Left kidney (tissue), 2 donors: ENCODE measurements around the gene PLCXD3. TPM values are rescaled to one million over a fixed set of nuclear protein-coding genes. Genes with fewer than 3 reads are reported as not detected.

Experiments used
- DNase-seq: peaks from one replicate; pipeline ENCODE4 v3.0.0-alpha.2; 2013
- polyA plus RNA-seq: library from polyadenylated mRNA; unstranded; fragments of 120-200 nt; gene quantifications from one replicate; pipeline ENCODE4 v1.2.1, GENCODE V29; 2013; ENCODE audit not compliant: insufficient read length

Gene PLCXD3
- polyA plus RNA-seq, 1 donor, result 0.52 TPM

DNA sequence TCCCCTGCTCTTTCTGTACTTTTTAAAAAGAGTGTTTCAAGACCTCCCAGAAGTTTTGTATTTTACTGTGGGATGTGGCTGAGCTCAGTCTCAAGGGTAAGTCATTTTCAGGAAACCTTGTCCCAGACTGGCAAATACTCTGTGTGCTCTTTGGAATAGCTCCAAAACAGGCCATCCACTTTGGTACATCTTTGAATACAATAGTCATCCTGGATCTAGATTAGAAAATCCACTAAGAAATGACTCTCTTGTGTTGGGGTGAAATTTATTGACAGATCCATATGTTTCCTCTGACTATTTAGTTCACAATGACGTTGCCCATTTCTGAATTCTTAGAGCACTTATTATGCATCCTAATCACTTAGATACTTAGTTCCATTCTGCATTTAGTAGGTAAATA, 95.2 kb downstream of the PLCXD3 start:
- DNase-seq, result no peak

DNA sequence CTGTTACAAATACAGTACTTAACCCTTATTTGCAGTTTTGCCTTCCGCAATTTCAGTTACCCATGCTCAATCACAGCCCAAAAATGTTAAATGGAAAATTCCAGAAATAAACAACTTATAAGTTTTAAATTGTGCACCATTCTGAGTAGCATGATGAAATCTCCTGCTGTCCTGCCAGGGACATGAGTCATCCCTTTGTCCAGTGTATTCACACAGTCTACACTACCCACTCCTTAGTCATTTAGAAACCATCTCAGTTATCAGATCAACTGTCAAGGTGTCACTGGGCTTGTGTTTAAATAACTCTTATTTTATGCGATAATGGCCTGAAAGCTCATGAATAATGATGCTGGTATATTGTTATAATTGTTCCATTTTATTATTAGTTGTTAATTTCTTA, 95.8 kb downstream of the PLCXD3 start:
- DNase-seq, result no peak

DNA sequence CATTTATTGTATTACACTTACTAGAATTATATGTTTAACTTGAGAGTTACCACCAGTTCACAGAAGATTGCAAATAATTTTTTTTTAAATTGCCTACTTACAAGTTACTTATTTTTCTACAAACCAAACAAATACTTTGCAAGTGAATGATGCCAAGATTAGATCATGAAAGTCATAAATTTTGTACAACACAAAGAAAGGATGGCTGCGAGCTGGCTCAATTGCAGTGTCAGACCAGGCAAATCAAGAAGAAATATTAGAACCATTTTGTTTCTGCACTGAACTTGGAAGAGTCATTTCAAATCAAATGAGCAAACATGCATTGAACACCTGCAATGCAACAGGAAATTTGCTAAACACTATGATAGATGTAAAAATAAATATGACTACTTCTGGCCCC, 97.3 kb downstream of the PLCXD3 start:
- no peak for DNase-seq

DNA sequence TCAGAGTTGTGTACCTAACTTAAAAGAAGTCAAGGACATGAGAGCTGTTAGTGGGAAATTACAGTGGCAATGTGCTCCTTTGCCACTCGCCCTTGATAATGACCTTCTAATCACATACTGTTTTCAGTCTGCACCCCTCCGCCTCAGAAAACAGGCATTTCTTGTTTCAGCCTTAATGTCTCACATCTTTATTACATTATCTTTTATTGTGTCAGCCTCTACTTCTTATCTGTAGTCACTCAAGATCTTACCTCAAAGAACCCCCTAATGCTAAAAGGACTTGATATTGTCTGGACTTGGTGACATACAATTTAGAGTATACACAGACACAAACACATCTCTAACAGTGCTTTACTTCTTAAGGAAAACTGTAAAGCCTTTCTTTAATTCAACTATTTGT, 97.9 kb downstream of the PLCXD3 start:
- DNase-seq, result no peak

DNA sequence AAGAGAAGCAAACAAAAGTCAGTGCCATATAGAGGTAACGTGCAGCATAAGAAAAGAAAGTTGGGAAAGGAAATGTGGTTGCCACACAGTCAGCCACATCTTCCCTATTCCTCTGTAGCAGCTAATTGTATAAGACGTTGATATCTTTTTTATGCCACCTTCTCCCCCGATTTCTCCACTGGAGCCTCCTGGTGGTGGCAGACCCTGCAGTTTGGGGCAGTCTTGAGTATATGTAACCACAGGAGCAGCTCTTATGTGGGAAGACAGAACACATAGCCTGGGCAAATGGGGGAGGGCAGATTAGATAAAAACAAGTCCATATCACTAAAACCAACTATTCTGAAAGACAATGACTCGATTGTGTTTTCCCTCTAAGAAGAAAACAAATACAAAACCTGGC, 99.7 kb downstream of the PLCXD3 start:
- no peak for DNase-seq

DNA sequence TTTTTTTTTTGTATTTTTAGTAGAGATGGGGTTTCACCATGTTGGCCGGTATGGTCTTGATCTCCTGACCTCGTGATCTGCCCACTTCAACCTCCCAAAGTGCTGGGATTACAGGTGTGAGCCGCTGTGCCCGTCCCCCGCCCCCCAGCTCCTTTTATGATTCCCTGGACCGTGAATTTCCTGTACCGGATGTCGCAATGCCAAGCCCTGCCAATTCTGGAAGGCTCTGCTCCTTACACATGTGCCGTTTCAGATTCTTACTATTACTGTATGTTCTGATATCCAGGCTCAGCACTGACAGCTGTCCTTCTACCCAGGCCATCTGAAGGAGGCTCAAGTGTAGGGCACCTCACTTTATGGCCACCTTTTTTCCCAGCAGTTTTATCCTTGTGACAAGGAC, 100.1 kb downstream of the PLCXD3 start:
- no peak for DNase-seq

DNA sequence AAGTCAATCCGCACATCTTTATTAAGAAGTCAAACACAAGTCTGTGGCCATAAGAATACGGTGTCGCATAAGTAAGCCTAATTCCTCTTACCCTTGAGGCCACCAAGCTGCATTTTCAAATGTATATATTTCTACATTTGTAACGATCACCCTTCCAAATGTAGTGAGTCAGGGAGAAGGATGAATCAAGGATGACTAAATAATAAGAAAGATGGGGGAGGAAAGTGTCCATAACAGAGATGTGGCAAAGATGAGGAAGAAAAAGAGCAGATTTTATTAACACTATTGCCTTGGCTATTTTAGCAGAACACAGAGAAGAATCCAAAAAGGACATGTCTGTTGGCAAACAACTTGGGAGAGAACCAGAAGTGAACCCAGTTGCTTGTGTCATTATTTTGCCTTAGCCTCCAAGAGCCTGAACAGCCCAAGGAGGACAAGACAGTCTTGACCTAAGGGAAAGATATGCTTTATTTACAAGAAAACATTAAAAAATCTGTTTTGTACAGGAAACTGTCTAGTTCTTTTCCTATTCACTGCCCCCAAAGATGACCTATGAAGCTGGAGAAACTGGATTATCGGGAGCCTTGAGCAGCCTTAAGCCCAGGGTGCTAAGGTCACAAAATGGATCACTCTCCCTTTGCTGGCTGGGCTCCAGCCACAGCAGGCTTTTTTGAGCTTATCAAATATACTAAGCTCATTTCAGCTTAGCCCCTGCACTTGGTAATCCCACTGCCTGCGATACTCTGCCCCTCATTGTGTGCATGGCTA, 101.5 kb downstream of the PLCXD3 start:
- DNase-seq, result no peak

DNA sequence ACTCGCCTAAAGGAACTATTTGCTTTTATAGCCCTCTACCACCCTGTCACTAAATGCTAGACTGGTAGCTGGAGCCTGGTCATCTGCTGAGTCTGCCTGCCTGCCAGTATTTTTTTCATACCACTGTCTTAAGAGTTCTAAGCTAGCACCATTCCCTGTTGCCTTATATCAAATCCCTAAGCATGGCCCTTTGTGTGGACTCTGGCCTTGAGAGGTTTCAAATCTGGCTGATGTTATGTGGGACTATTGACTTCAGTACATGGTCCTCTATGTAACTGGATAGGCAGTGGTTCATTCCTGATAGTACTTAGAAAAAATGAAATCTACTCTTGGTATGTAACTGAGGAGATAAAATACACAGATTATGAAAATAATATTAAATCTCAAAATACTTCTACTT, 103.5 kb downstream of the PLCXD3 start:
- no peak for DNase-seq

DNA sequence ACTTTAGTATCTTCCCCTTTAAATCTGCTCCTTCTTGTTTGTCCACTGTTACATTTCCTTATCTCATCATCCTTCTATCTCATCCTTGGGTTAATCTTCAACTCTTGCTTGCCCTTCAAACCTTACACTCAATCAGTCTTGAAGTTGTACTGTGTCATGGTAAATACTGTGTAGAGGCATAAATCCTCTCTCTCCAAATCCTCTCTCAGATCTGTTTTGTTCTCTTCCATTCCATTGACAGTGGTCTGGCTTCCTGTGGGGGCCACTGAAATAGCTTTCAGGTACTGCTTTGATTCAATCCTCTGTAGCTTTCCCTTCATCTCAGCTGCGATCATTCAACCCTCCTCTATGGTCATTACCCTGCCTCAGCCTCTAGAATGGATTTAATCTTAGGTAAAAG, 104.0 kb downstream of the PLCXD3 start:
- no peak for DNase-seq

DNA sequence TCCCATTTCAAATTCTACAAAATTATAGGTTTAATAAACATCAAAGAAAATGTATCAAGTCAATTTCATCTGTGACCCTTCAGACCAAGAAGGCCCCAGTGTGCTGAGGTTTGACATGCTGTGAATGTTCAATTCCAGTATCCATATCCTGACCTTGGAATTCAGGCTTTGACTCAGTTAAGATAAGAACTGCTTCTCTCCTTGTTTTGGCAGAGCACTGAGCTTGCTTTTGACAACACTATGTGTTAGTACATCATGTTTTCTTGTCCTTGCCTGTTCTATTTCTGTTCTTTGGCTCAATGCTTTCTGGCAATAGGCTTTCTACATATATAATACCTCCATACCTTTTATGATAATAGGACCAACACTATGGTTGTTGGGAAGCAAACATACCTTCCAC, 105.6 kb downstream of the PLCXD3 start:
- DNase-seq, result no peak

DNA sequence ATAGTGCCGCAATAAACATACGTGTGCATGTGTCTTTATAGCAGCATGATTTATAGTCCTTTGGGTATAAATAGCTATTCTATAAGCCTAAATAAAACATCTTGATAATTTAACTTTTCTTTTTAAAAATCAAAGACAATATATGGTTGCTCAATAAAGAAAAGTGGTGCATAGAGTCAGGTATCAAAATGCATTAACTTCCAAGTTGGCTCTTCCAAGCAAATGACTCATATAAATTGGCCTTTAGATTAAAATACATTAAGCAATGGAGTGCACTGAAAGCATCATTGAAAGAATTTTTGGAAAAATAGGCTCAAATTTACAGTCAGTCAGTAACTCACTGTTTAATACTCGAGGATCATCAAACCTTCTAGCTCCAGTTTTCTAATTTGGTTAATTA, 106.6 kb downstream of the PLCXD3 start:
- DNase-seq, result no peak

DNA sequence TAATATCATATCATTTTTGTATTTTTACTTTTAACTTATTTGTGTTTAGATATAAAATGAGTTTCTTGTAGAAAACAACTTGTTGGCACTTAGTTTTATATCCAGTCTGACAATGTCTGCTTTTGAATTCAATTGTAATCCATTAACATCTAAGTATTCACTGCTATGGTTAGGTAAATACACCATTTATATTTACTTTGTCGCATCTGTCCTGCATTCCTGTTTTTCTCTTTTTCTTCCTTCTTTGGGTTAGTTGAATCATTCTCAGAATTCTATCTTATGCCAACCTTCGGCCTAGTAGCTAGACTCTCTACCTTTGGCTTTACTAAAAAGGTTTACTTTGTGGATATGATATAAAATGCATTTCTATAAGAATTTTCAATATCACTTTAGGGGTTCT, 107.6 kb downstream of the PLCXD3 start:
- DNase-seq, result no peak

DNA sequence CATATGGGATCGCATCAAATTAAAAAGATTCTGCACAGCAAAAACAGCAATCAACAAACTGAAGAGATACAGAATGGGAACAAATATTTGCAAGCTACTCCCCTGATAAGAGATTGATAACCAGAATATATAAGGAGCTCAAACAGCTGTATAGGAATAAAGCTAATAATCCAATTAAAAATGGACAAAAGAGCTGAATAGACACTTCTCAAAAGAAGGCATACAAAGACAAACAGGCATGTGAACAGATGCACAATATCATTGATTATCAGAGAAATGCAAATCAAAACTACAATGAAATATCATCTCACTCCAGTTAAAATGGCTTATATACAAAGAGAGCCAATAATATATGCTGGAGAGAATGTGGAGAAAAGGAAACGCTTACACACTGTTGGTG, 110.6 kb downstream of the PLCXD3 start:
- no peak for DNase-seq

DNA sequence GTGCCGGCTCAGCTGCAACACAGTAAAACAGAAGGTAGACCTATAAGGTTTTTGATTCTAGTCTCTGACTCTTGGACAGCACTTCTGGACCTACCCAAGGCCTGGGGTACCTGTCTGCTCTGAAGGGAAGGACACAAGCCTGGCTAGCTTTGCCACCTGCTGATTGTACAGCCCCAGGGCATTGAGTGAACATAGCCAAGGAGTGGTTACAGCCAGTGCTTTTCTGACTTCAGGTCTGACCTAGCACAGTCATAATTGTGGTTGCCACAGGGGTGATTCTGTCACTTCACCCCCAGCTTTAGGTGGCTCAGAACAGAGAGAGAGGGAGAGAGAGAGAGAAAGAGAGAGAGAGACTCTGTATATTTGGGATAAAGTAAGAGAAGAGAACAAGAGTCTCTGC, 118.4 kb downstream of the PLCXD3 start:
- no peak for DNase-seq

DNA sequence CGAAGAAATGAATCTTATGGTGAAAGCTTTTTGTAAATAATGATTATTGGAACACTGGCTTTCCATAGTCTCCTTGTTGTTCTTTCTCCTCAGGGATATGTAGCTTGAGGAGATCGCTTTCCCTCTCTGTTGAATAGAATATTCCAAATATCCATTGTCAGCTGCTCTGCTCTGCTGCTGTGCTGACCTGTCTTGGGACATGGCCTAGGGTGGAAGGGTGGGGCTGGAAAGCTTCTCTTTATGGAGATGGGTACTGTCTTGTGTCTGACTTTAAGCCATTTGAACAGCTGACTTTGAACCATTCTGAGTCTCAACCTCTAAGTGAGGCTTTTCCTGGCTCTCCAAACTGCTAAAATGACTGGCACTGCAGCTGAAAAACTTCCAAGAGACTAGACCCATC, 135.8 kb downstream of the PLCXD3 start:
- DNase-seq, result no peak

DNA sequence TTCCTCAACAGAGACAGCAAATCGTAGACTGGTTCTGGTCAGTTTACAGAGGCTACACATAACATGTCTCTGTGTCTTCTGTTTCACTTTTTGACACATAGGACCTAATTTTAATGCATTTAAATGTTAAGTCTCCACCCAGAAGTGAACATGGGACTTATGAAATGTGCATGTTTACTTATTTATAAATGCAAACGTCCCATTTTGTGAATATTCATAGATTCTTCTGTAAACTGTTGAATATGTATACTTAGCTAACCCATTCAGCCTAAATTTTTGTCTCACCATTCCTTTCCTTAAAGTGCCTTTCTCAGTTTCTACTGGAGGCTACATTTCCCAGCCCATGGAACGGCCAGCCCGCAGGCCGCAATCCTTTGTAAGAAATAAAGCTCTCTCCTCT, 137.2 kb downstream of the PLCXD3 start:
- no peak for DNase-seq

DNA sequence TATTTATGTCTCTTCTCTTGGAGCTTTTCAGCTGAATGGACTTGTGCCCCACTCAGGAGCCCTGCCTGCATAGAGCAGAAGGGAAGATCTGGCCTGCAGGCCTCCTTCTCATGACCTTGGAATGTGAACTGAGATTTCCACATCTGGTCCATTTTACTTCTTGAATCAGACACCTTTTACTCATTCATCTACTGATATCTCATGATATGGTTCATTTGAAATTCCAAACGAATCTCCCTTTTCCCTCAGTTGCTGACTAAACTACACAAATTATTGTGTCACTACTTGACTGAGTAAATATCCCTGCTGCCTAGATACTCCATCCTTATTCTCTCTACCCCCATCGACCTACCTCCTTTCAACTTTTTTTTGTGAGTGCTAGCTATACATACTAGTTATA, 138.7 kb downstream of the PLCXD3 start:
- no peak for DNase-seq

DNA sequence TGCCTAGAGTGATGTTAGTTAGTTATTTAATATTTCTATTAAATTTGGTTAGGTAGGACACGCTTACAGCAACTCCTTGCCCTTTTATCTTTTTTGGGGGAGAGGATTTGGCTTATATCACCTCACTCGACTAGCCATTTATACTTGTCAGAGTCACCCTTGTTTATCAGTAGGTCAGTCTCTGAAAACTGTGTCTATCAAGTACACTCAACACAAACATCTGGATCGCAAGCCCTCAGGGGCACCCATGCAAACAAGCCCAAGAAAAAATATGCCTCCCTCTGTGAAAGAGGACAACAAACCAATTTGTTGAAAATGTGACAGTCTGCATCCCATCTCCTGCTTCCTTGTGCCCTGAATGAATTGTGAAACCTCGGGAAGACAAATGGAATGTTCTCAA, 139.9 kb downstream of the PLCXD3 start:
- no peak for DNase-seq

DNA sequence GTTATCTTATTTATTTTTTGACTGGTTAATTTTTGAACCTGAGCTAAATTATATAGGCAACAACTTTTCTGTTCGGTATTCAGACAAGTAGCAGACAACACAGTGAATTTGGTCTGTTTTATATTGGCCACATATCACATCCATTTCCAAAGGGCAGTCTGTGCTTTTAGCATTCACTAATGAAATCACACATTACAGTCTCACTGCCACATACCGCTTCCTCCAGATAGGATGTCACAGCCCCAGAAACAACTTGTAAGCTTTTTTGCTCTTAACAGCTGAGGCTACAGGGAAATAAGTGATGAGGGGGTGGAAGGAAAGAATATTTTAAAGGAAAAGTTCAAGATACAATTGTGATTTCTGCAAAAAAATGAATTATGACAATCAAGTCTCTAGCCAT, 140.6 kb downstream of the PLCXD3 start:
- no peak for DNase-seq

DNA sequence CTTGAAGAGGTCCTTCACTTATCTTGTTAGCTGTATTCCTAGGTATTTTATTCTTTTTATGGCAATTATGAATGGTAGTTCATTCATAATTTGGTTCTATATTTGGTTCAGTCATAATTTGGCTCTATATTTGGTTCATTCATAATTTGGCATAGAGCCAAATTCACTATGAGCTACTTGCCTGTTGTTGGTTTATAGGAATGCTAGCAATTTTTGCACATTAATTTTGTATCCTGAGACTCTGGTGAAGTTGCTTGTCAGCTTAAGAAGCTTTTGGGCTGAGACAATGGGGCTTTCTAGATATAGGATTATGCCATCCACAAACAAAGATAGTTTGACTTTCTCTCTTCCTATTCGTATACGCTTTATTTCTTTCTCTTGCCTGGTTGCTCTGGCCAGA, 142.2 kb downstream of the PLCXD3 start:
- no peak for DNase-seq

DNA sequence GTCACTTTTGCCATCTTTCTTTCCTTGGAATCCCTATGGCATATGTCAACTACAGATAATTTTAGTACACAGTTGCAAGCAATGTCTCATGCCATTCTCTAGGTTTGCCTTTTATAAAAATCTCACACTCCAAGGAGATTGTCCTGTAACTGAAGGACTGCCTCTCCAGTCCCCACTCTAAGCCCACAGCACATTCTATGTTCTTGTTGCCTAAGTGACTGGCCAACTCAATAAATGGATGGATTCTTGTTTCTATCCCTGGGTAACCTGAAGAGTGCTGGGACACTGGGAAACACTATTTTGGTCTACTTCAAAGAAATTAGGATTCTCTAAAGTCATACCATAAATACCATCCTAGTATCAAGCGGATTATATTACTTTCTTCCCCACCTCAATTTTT, 145.0 kb downstream of the PLCXD3 start:
- no peak for DNase-seq

DNA sequence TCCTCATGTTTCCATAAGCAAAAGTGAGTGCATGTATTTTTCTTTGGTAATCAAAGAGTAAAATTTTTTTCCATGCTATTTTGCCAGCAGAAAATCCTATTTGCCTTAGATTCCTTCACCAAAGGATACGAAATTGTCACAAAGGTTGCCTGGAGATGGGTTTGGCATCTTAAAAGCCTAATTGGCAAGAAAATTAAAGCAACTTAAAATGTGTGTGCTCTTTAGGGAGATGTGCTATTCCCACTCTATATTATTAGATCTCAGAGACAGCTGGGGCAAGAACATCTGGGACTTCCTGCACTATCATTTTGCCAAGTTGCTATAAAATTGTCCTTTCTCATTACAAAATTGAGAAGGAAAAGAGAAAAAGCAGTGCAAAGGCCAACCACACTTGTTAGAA, 146.1 kb downstream of the PLCXD3 start:
- no peak for DNase-seq

DNA sequence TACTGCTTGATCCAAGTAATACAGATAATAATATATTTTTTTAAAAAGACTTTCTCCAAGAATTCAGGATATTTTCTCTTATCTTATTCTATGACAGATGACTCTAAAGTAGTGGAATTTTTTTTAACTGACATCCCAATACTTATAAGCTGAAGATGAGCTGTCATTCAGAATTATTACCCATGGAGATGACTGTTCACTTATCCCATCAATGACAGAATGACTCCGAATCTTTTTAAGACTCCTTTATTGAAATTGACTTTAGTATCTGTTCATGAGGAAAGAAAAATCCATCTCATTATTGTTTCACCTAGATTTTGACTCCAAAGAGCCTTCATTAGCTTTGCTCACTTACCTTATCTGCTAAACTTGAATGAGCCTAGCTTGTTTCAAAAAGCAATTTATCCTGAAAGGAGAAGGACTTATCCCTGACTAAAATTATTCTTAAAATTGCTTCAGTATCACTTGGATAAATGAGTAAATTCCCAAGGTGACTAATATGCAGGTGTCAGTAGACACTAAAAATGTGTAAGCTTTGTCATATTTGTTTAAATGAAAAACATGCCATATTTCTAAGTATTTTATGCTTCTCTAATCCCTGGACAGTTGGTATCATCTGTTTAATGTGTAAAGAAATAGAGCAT, 146.9 kb downstream of the PLCXD3 start:
- no peak for DNase-seq

DNA sequence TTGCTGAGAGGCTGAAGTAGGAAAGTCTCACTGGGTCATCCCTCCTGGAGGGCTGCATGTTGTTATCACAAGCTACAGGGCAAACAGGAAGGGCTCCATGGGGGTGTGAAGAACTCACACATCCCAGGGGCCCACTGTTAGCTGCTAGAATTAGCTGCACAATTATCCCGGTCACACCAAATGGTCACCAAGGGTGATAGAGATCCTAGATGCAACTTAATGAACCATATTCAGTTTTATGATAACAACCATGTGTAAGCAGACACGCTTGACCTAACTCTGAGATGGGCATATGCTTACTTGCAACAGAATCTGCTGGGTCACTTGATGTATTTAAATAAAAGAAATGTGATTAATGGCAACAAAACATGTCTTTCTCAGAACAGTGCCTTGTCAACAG, 153.6 kb downstream of the PLCXD3 start:
- DNase-seq, result peak; percentile 7
